T follicular helper cell (primary cell): Measurements from ENCODE around the gene FSD2.
"Not testable (repeated sequence)": the region's sequence is repeated elsewhere in the genome, so short reads cannot be mapped to it uniquely, and the experiment has no call there.

Experiments
- DNase-seq: peaks from one replicate; pipeline ENCODE4 v3.0.0-alpha.2; 2020; ENCODE audit warnings: low read depth

The FSD2 gene

GRCh38 chr15:82792068-82792467 lies 13.8 kb downstream of the FSD2 start:
- no peak for DNase-seq

- no peak for DNase-seq
Observed at GRCh38 chr15:82790321-82790720, 15.5 kb downstream of the FSD2 start.

GRCh38 chr15:82789491-82789890 lies 16.4 kb downstream of the FSD2 start:
- DNase-seq: no peak

GRCh38 chr15:82788496-82788895 lies 17.4 kb downstream of the FSD2 start:
- DNase-seq: no peak

GRCh38 chr15:82781349-82781748 lies 24.5 kb downstream of the FSD2 start:
- DNase-seq: no peak

- DNase-seq: no peak
Observed at GRCh38 chr15:82778755-82779154, 27.1 kb downstream of the FSD2 start.

- DNase-seq: no peak
Observed at GRCh38 chr15:82774496-82774895, 31.4 kb downstream of the FSD2 start.

- DNase-seq: no peak
Observed at GRCh38 chr15:82771789-82772607, 33.9 kb downstream of the FSD2 start.

GRCh38 chr15:82768414-82769054 lies 37.3 kb downstream of the FSD2 start:
- no peak for DNase-seq

GRCh38 chr15:82767163-82767829 lies 38.6 kb downstream of the FSD2 start:
- DNase-seq: no peak

- DNase-seq: not testable (repeated sequence)
Observed at GRCh38 chr15:82766201-82766600, 39.7 kb downstream of the FSD2 start.

GRCh38 chr15:82764740-82765139 lies 41.1 kb downstream of the FSD2 start:
- no peak for DNase-seq

- DNase-seq: no peak
Observed at GRCh38 chr15:82764117-82764490, 41.8 kb downstream of the FSD2 start.

- no peak for DNase-seq
Observed at GRCh38 chr15:82763361-82764116, 42.3 kb downstream of the FSD2 start.

GRCh38 chr15:82751308-82751707 lies 54.6 kb downstream of the FSD2 start:
- DNase-seq: no peak

- DNase-seq: no peak
Observed at GRCh38 chr15:82750831-82751180, 55.1 kb downstream of the FSD2 start.

GRCh38 chr15:82749951-82750830 lies 55.7 kb downstream of the FSD2 start:
- DNase-seq: peak; percentile 71

GRCh38 chr15:82748315-82748714 lies 57.6 kb downstream of the FSD2 start:
- DNase-seq: no peak

- DNase-seq: no peak
Observed at GRCh38 chr15:82743810-82744209, 62.1 kb downstream of the FSD2 start.

GRCh38 chr15:82742134-82742533 lies 63.7 kb downstream of the FSD2 start:
- DNase-seq: no peak

- no peak for DNase-seq
Observed at GRCh38 chr15:82739086-82739485, 66.8 kb downstream of the FSD2 start.
